Endothelial cell of umbilical vein (primary cell): ENCODE data around the gene HMGN5. TPM values are rescaled to one million over a fixed set of nuclear protein-coding genes. Genes with fewer than 3 reads are reported as not detected.

ENCODE experiments used
- BruUV-seq: library from RNA; stranded (reverse); fragments of 400-500 nt; replicated peaks from 2 replicates; lab custom pipeline; 2021; lab: Mats Ljungman, UMichigan
- CTCF ChIA-PET: fragments of 300-600, 350-600 bp; sonication (Branson Sonifier 250); formaldehyde crosslinking; loops from one replicate; lab custom pipeline; 2021; ENCODE audit warnings: antibody characterized with exemption, inconsistent platforms; lab: Charles Lee
- POLR2A ChIA-PET: fragments of 300-600, 350-600 bp; sonication (Branson Sonifier 250); formaldehyde crosslinking; loops from one replicate; lab custom pipeline; 2021; ENCODE audit warnings: antibody characterized with exemption, inconsistent platforms; lab: Charles Lee
- DNase-seq: peaks from one replicate; pipeline ENCODE4 v3.0.0-alpha.2; 2011; ENCODE audit warnings: low read depth, low spot score
- FAIRE-seq: peaks from 2 replicates; lab custom pipeline; 2011; peaks lifted over from hg19 to GRCh38; lab: Jason Lieb, UNC
- H2AFZ ChIP-seq: 2 replicates; pipeline ENCODE4 v1.6.0; 2012; ENCODE audit warnings: low read depth, low read length, control low read depth, inconsistent platforms
- H3K27ac ChIP-seq: 2 replicates; pipeline ENCODE4 v1.5.1; 2011; ENCODE audit warnings: low read depth, mild to moderate bottlenecking, control low read depth, low read length, moderate library complexity; ENCODE audit not compliant: insufficient read depth
- H3K27me3 ChIP-seq, 2 experiments: 2 replicates each; pipeline versions ENCODE4 v1.6.0 to v1.6.1; 2011; ENCODE audit warnings: low read length in 2 of 2, mixed read lengths in 1 of 2; ENCODE audit not compliant: control insufficient read depth in 2 of 2, insufficient read depth in 2 of 2
- H3K36me3 ChIP-seq, 2 experiments: 2 replicates in 1 of 2; 3 replicates in 1 of 2; pipeline ENCODE4 v1.5.1; 2011; ENCODE audit warnings: low read length in 2 of 2, mild to moderate bottlenecking in 1 of 2, moderate library complexity in 1 of 2; ENCODE audit not compliant: control insufficient read depth in 2 of 2, insufficient read depth in 2 of 2; ENCODE audit errors: extremely low read depth in 1 of 2
- H3K4me1 ChIP-seq: 3 replicates; pipeline ENCODE4 v1.5.1; 2011; ENCODE audit warnings: mild to moderate bottlenecking, low read length; ENCODE audit not compliant: control insufficient read depth, insufficient read depth; ENCODE audit errors: extremely low read depth
- H3K4me2 ChIP-seq: 2 replicates; pipeline ENCODE4 v1.6.1; 2011; ENCODE audit warnings: low read length, control low read depth, mixed read lengths; ENCODE audit not compliant: insufficient read depth
- H3K4me3 ChIP-seq, 3 experiments: fragments of 200-600 bp in 1 of 3; sonication (generic), shearing (Covaris generic) in 1 of 3; replicated peaks in 1 of 3; 2 replicates each; pipeline ENCODE4 v1.5.1; 2011 to 2016; ENCODE audit warnings: control low read depth in 3 of 3, low read length in 3 of 3, mild to moderate bottlenecking in 2 of 3, inconsistent platforms in 1 of 3, low read depth in 1 of 3, moderate library complexity in 1 of 3; ENCODE audit not compliant: insufficient read depth in 1 of 3
- H3K79me2 ChIP-seq: 2 replicates; pipeline ENCODE4 v1.6.0; 2012; ENCODE audit warnings: low read length, inconsistent platforms; ENCODE audit not compliant: control insufficient read depth, insufficient read depth
- H3K9ac ChIP-seq: replicated peaks from 2 replicates; pipeline ENCODE3; 2011; ENCODE audit warnings: low read length, control low read depth; ENCODE audit not compliant: insufficient read depth; ENCODE audit errors: extremely low read depth
- H3K9me1 ChIP-seq: replicated peaks from 3 replicates; pipeline ENCODE4 v1.6.0; 2011; ENCODE audit warnings: mild to moderate bottlenecking, low read length; ENCODE audit not compliant: control insufficient read depth, insufficient read depth; ENCODE audit errors: extremely low read depth
- H3K9me3 ChIP-seq: replicated peaks from 2 replicates; pipeline ENCODE4 v1.5.1; 2012; ENCODE audit warnings: low read length, inconsistent platforms; ENCODE audit not compliant: control insufficient read depth, insufficient read depth
- H4K20me1 ChIP-seq: replicated peaks from 2 replicates; pipeline ENCODE3; 2011; ENCODE audit warnings: mild to moderate bottlenecking, low read length; ENCODE audit not compliant: control insufficient read depth, insufficient read depth; ENCODE audit errors: extremely low read depth
- CTCF ChIP-seq, 2 donors: IDR thresholded peaks; 1 replicate in 1 of 2; 2 replicates in 1 of 2; pipeline ENCODE4 v1.5.1; 2011; ENCODE audit warnings: low read length in 2 of 2, mild to moderate bottlenecking in 2 of 2, moderate library complexity in 2 of 2, control low read depth in 1 of 2, inconsistent platforms in 1 of 2, low read depth in 1 of 2; ENCODE audit not compliant: insufficient read depth in 1 of 2; ENCODE audit errors: extremely low read depth in 1 of 2
- EZH2 ChIP-seq: IDR thresholded peaks from 2 replicates; pipeline ENCODE4 v1.6.1; 2012; ENCODE audit warnings: borderline replicate concordance, low read depth, mild to moderate bottlenecking, moderate library complexity, low read length, inconsistent platforms; ENCODE audit not compliant: severe bottlenecking
- FOS ChIP-seq: IDR thresholded peaks from 2 replicates; pipeline ENCODE4 v1.6.1; 2011; ENCODE audit warnings: mild to moderate bottlenecking, low read length, moderate library complexity, borderline replicate concordance; ENCODE audit not compliant: insufficient read depth
- GATA2 ChIP-seq: IDR thresholded peaks from 2 replicates; pipeline ENCODE4 v1.7.0; 2011; ENCODE audit warnings: low read depth, mild to moderate bottlenecking, moderate library complexity, mixed read lengths, low read length; ENCODE audit not compliant: insufficient read length, insufficient read depth
- JUN ChIP-seq: IDR thresholded peaks from 2 replicates; pipeline ENCODE4 v1.6.1; 2011; ENCODE audit warnings: borderline replicate concordance, low read depth; ENCODE audit not compliant: insufficient read length, insufficient read depth
- MAX ChIP-seq: IDR thresholded peaks from 2 replicates; pipeline ENCODE4 v1.6.1; 2011; ENCODE audit not compliant: insufficient read depth, insufficient read length
- MYC ChIP-seq: IDR thresholded peaks from one replicate; pipeline ENCODE4 v1.6.1; 2011; ENCODE audit warnings: mild to moderate bottlenecking, low read depth, low read length
- POLR2A ChIP-seq: IDR thresholded peaks from 2 replicates; pipeline ENCODE4 v1.6.1; 2012; ENCODE audit warnings: low read depth, mild to moderate bottlenecking, control low read depth, low read length
- POLR2AphosphoS5 ChIP-seq: IDR thresholded peaks from 2 replicates; pipeline ENCODE4 v1.6.1; 2012; ENCODE audit warnings: low read depth, mild to moderate bottlenecking, control low read depth, low read length, moderate library complexity; ENCODE audit not compliant: insufficient read depth
- dilution Hi-C: fragments of 300-500 bp; cut with MboI; formaldehyde crosslinking; loops from one replicate; pipeline ENCODE4 v1.15.0; 2019; ENCODE audit warnings: low sequenced_read_pairs; ENCODE audit not compliant: extremely low pct_ligation_motif_present
- intact Hi-C: fragments of 100-400 bp; cut with micrococcal nuclease; formaldehyde crosslinking; loops from one replicate; pipeline ENCODE4 v1.10.0; 2022
- polyA plus RNA-seq, 4 experiments: library from polyadenylated mRNA; depleted of rRNA in 3 of 4; stranded (reverse) in 3 of 4; unstranded in 1 of 4; fragments of >200 nt; gene quantifications; 2 replicates each; pipeline versions ENCODE4 v1.2.1 to v1.2.3, GENCODE V29; 2011 to 2012; ENCODE audit warnings: missing spikeins in 1 of 4
- total RNA-seq: library from RNA; stranded (reverse); gene quantifications from 2 replicates; pipeline ENCODE4 v1.2.3, GENCODE V29; 2021

HMGN5 gene
- total and polyA plus RNA-seq, 2 donors (not counting 3 experiments of a cell fraction or from before 2014, with no cell fraction given), result 0.95 to 6.1 TPM

- intact Hi-C loops, result no loop called here
- no peak overlapping the region for H2AFZ ChIP-seq
- CTCF ChIA-PET, result no interaction called here
- no peaks in the 10 kb centered on the region for H3K9me1 ChIP-seq
- no peaks in the 10 kb centered on the region for H3K9me3 ChIP-seq
- no peak overlapping the region for H3K9ac ChIP-seq
- no peaks in the 10 kb centered on the region for H3K79me2 ChIP-seq
- H3K4me1 ChIP-seq, result no peaks in the 10 kb centered on the region
- dilution Hi-C loops, result no loop called here
- FAIRE-seq, result no peak
- no peak for DNase-seq
- no peak overlapping the region for H3K27ac ChIP-seq
- no peak overlapping the region for H3K4me3 ChIP-seq
- H3K4me2 ChIP-seq, result no peak overlapping the region
- BruUV-seq, result no TSS peak
- no peaks in the 10 kb centered on the region for H3K36me3 ChIP-seq
- TF ChIP-seq POLR2A, result no peak
- no peak for TF ChIP-seq JUN
- no peak for TF ChIP-seq CTCF (IDR thresholded peaks at IDR 0.05; ENCODE audit: extremely low read depth in 1 of 2, insufficient read depth in 1 of 2, low read depth in 1 of 2, low read length in 2 of 2)
- TF ChIP-seq MAX, result no peak
- TF ChIP-seq EZH2, result no peak
- TF ChIP-seq FOS, result no peak
- TF ChIP-seq MYC, result no peak
- TF ChIP-seq GATA2, result no peak
- no peak for TF ChIP-seq POLR2AphosphoS5
- H4K20me1 ChIP-seq, result no peaks in the 10 kb centered on the region
- POLR2A ChIA-PET, result no interaction called here
- no peaks in the 10 kb centered on the region for H3K27me3 ChIP-seq
Observed at GRCh38 chrX:81231476-81231875, 29.8 kb upstream of the HMGN5 start.
